ENCODE measurements around the gene C1QL2. TPM values are rescaled to one million over a fixed set of nuclear protein-coding genes. Genes with fewer than 3 reads are reported as not detected.

The C1QL2 gene
- total and polyA plus RNA-seq, 4 donors: 0.03 to 0.31 TPM; not detected in 2

DNA sequence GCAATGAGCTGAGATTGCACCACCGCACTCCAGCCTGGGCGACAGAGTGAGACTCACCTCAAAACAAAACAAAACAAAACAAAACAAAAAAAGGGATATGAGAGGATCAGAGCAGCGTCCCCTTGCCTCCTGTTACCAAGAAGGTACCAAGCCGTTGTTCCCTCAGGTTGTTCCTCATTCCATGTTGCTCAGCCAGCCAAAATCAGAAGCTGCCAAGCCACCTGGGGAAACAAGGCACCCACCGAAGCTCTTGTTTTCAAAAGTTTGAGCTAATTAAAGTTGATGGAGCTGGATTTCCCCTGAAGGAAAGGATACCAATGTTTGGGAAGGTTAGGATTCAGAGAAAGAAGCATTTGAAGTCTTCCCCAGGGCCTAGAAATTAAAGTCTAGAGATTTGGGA lies 43.3 kb upstream of the C1QL2 start:
- Histone ChIP-seq H3K9me3 (ENCODE audit: control insufficient read depth in 4 of 4, insufficient read depth in 3 of 4, low read length in 3 of 4) (peaks cover 0 to 2% (median 0%) of the 10 kb centered on the region in 4 donors), H3K36me3 (ENCODE audit: control insufficient read depth in 4 of 4, insufficient read depth in 4 of 4, low read length in 4 of 4) (no peaks in the 10 kb centered on the region), H3K4me3 (no peak overlapping the region), H3K27me3 (ENCODE audit: control insufficient read depth in 3 of 3, insufficient read depth in 3 of 3, low read length in 2 of 3) (no peaks in the 10 kb centered on the region), H3K27ac (ENCODE audit: low read depth in 1 of 2, low read length in 1 of 2) (no peak overlapping the region), H3K9ac (ENCODE audit: insufficient read depth in 1 of 2, low read length in 2 of 2) (no peak overlapping the region), H3K4me1 (ENCODE audit: control insufficient read depth in 5 of 5, insufficient read depth in 5 of 5, low read length in 5 of 5) (peaks cover 0 to 14% (median 4%) of the 10 kb centered on the region in 5 donors)
- TF ChIP-seq, protein P1, sequence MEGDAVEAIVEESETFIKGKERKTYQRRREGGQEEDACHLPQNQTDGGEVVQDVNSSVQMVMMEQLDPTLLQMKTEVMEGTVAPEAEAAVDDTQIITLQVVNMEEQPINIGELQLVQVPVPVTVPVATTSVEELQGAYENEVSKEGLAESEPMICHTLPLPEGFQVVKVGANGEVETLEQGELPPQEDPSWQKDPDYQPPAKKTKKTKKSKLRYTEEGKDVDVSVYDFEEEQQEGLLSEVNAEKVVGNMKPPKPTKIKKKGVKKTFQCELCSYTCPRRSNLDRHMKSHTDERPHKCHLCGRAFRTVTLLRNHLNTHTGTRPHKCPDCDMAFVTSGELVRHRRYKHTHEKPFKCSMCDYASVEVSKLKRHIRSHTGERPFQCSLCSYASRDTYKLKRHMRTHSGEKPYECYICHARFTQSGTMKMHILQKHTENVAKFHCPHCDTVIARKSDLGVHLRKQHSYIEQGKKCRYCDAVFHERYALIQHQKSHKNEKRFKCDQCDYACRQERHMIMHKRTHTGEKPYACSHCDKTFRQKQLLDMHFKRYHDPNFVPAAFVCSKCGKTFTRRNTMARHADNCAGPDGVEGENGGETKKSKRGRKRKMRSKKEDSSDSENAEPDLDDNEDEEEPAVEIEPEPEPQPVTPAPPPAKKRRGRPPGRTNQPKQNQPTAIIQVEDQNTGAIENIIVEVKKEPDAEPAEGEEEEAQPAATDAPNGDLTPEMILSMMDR (IDR thresholded peaks at IDR 0.05; ENCODE audit: control extremely low read depth, extremely low read depth): no peak
- DNase-seq (no peak), ATAC-seq (ENCODE audit: insufficient read depth, low FRiP score) (no peak)
- WGBS, 2 donors: 84 to 94% methylated on average over 5 of the region's 5 CpGs

- DNase-seq (peak in 2 of 3 donors; percentile 36 to 55), ATAC-seq (ENCODE audit: insufficient read depth, low FRiP score) (no peak)
- 48 to 85% methylated on average over 7 of the region's 7 CpGs for WGBS, 2 donors
- H3K9me3 ChIP-seq (ENCODE audit: control insufficient read depth in 4 of 4, insufficient read depth in 3 of 4, low read length in 3 of 4): peaks cover 0 to 2% (median 0%) of the 10 kb centered on the region in 4 donors
- H3K36me3 ChIP-seq (ENCODE audit: control insufficient read depth in 4 of 4, insufficient read depth in 4 of 4, low read length in 4 of 4): no peaks in the 10 kb centered on the region
- H3K4me1 ChIP-seq (ENCODE audit: control insufficient read depth in 5 of 5, insufficient read depth in 5 of 5, low read length in 5 of 5): peaks cover 0 to 14% (median 4%) of the 10 kb centered on the region in 5 donors
- H3K27ac ChIP-seq (ENCODE audit: low read depth in 1 of 2, low read length in 1 of 2): no peak overlapping the region
- H3K4me3 ChIP-seq: no peak overlapping the region
- TF ChIP-seq, protein P1 (IDR thresholded peaks at IDR 0.05; ENCODE audit: control extremely low read depth, extremely low read depth): no peak
- no peak overlapping the region for H3K9ac ChIP-seq (ENCODE audit: insufficient read depth in 1 of 2, low read length in 2 of 2)
- H3K27me3 ChIP-seq (ENCODE audit: control insufficient read depth in 3 of 3, insufficient read depth in 3 of 3, low read length in 2 of 3): no peaks in the 10 kb centered on the region
Measured at GRCh38 chr2:119198240-119198840, 39.8 kb upstream of the C1QL2 start.

DNA sequence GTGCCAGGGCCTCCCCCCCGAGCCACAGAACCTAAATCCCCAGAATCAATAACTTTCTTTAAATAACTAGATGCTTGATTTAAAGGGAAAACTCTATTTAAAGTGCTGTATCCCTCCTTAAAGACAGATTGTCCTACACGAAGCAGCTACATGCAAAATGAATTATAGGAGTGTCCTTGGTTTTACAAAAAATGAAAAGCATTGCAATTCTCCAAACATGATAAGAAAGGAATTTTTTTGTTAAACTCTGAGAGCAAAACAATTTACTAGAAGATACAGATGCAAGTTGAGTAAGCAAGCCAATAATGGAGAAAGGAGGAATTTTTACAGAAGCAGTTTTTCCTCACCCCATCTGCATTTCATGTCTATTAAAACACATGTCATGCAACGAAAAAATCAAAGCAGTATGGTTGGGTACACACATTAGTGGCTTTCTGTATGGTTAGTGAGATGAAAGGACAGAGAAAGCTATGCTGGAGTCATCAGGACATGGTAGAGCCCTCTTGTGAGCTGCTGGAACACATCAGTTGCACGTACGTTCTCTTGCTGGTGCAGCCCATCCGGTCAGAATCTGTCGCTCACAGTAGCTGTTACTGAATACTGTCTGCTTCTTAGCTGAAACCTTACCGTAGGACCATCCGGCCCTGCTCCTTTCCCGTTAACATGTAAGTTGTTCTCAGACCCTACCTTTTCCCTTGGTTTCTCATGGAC lies 39.1 kb upstream of the C1QL2 start:
- no peak for ATAC-seq (ENCODE audit: insufficient read depth, low FRiP score)
- TF ChIP-seq, protein P1 (IDR thresholded peaks at IDR 0.05; ENCODE audit: control extremely low read depth, extremely low read depth): no peak

More for the DNA sequence above, 39.1 kb upstream of the C1QL2 start:
- Histone ChIP-seq H3K27ac (ENCODE audit: low read depth in 1 of 2, low read length in 1 of 2) (no peak overlapping the region), H3K4me1 (ENCODE audit: control insufficient read depth in 5 of 5, insufficient read depth in 5 of 5, low read length in 5 of 5) (peaks cover 0 to 14% (median 4%) of the 10 kb centered on the region in 5 donors), H3K27me3 (ENCODE audit: control insufficient read depth in 3 of 3, insufficient read depth in 3 of 3, low read length in 2 of 3) (no peaks in the 10 kb centered on the region), H3K36me3 (ENCODE audit: control insufficient read depth in 4 of 4, insufficient read depth in 4 of 4, low read length in 4 of 4) (no peaks in the 10 kb centered on the region), H3K9ac (ENCODE audit: insufficient read depth in 1 of 2, low read length in 2 of 2) (no peak overlapping the region), H3K4me3 (no peak overlapping the region), H3K9me3 (ENCODE audit: control insufficient read depth in 4 of 4, insufficient read depth in 3 of 4, low read length in 3 of 4) (peaks cover 0 to 2% (median 0%) of the 10 kb centered on the region in 4 donors)
- 52 to 81% methylated on average over 10 of the region's 10 CpGs for WGBS, 2 donors
- peak; percentile 61 to 82 (median 64) for DNase-seq
